ENCODE measurements around the gene BTBD2. TPM values are rescaled to one million over a fixed set of nuclear protein-coding genes. Genes with fewer than 3 reads are reported as not detected.

BTBD2 gene
- total RNA-seq, 1 donor from 2014 or later: 48.8 TPM

DNA sequence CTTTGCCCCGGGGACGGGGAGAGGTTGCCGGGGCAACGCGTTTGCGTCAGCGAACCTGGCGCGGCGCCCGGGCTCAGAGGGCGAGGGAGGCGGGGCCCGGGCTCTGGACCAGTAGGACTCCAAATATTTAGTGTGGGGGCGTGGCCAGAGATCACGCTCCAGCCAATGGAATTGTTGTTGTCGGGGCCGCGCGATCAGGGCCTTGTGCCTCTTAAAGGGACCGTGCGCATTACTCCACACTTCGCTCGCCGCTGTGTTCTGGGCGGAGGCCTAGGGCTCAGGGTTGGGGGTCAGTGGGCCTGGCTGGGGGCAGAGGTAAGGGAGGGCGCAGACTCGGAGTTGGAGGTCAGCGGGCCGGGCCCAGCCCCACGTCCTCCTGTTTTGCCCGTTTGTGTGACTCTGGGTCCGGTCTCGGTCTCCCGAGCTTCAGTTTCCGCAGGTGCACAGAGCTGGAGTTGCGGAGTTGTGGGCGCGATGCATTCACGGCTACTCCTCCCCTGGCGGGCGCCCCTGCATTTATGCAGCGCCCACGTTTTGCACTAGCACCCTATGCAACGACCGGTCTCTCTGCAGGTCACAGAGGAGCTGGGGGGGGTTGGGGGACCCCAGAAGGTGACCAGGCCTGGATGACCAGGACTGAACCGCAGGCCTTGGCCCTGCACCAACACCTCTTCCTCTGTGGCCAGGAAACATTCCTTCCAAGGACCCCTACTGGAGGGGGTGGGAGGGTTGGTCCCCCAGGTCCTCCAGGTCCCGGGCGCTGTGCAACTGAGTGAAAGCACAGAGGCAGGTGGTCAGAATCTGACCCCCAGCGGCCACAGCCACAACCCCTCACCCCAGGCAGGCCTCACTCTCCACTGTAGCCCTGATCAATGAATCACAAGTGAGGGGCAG lies 46.2 kb upstream of the BTBD2 start:
- Histone ChIP-seq H3K27ac (peak overlapping the region; percentile 93), H3K79me2 (ENCODE audit: low read depth) (no peaks in the 10 kb centered on the region)
- peak; percentile 100 for DNase-seq (ENCODE audit: low spot score)

GRCh38 chr19:2060884-2061494 lies 45.5 kb upstream of the BTBD2 start:
- Histone ChIP-seq H3F3A (ENCODE audit: low read depth) (peaks cover 44% of the 10 kb centered on the region), H3K27ac (peak overlapping the region; percentile 93), H3K79me2 (ENCODE audit: low read depth) (no peaks in the 10 kb centered on the region), H3K27me3 (no peaks in the 10 kb centered on the region), H3K4me2 (peak overlapping the region; percentile 85), H3K36me3 (no peaks in the 10 kb centered on the region), H3K4me1 (peaks cover 27% of the 10 kb centered on the region), H3K9me3 (ENCODE audit: low read depth) (no peaks in the 10 kb centered on the region), H4K20me1 (ENCODE audit: low read depth) (no peaks in the 10 kb centered on the region), H3K9ac (peak overlapping the region; percentile 59), H2AFZ (replicated peaks) (no peak overlapping the region), H3K4me3 (peak overlapping the region; percentile 78)
- peaks cover 6% of the 10 kb centered on the region for H3K27me3 Mint-ChIP-seq (ENCODE audit: insufficient read depth, low read depth)
- no peak for TF ChIP-seq EZH2 (IDR thresholded peaks at IDR 0.05)
- no peak for TF ChIP-seq EZH2phosphoT487 (IDR thresholded peaks at IDR 0.05)
- TF ChIP-seq, protein P1, sequence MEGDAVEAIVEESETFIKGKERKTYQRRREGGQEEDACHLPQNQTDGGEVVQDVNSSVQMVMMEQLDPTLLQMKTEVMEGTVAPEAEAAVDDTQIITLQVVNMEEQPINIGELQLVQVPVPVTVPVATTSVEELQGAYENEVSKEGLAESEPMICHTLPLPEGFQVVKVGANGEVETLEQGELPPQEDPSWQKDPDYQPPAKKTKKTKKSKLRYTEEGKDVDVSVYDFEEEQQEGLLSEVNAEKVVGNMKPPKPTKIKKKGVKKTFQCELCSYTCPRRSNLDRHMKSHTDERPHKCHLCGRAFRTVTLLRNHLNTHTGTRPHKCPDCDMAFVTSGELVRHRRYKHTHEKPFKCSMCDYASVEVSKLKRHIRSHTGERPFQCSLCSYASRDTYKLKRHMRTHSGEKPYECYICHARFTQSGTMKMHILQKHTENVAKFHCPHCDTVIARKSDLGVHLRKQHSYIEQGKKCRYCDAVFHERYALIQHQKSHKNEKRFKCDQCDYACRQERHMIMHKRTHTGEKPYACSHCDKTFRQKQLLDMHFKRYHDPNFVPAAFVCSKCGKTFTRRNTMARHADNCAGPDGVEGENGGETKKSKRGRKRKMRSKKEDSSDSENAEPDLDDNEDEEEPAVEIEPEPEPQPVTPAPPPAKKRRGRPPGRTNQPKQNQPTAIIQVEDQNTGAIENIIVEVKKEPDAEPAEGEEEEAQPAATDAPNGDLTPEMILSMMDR (IDR thresholded peaks at IDR 0.05): no peak
- H3K4me1 Mint-ChIP-seq: peaks cover 52% of the 10 kb centered on the region
- H3K36me3 Mint-ChIP-seq: no peaks in the 10 kb centered on the region
- no peaks in the 10 kb centered on the region for H3K9me3 Mint-ChIP-seq
- H3K27ac Mint-ChIP-seq: peak overlapping the region; percentile 99
- peak overlapping the region; percentile 88 for H3K4me3 Mint-ChIP-seq
- DNase-seq (ENCODE audit: low spot score): peak; percentile 92

More for the DNA sequence above, 46.2 kb upstream of the BTBD2 start:
- Histone ChIP-seq H3K4me1 (peaks cover 23% of the 10 kb centered on the region), H3F3A (ENCODE audit: low read depth) (peaks cover 44% of the 10 kb centered on the region), H3K4me2 (peak overlapping the region; percentile 85), H3K9me3 (ENCODE audit: low read depth) (no peaks in the 10 kb centered on the region), H3K9ac (peak overlapping the region; percentile 59), H3K27me3 (no peaks in the 10 kb centered on the region), H3K36me3 (no peaks in the 10 kb centered on the region), H2AFZ (replicated peaks) (no peak overlapping the region), H4K20me1 (ENCODE audit: low read depth) (no peaks in the 10 kb centered on the region), H3K4me3 (peak overlapping the region; percentile 78)
- Mint-ChIP-seq H3K4me1 (peaks cover 48% of the 10 kb centered on the region), H3K36me3 (no peaks in the 10 kb centered on the region), H3K4me3 (peak overlapping the region; percentile 90), H3K27me3 (ENCODE audit: insufficient read depth, low read depth) (peaks cover 6% of the 10 kb centered on the region), H3K27ac (peak overlapping the region; percentile 99), H3K9me3 (no peaks in the 10 kb centered on the region)
- TF ChIP-seq, protein P1 (IDR thresholded peaks at IDR 0.05): no peak

GRCh38 chr19:2059422-2060201 lies 44.1 kb upstream of the BTBD2 start:
- Histone ChIP-seq H3K27me3 (no peaks in the 10 kb centered on the region), H4K20me1 (ENCODE audit: low read depth) (no peaks in the 10 kb centered on the region), H3K36me3 (no peaks in the 10 kb centered on the region), H3K4me2 (peak overlapping the region; percentile 85), H3K9me3 (ENCODE audit: low read depth) (no peaks in the 10 kb centered on the region), H3K27ac (no peak overlapping the region), H3K79me2 (ENCODE audit: low read depth) (no peaks in the 10 kb centered on the region), H3K4me3 (peak overlapping the region; percentile 78), H2AFZ (replicated peaks) (no peak overlapping the region), H3K9ac (no peak overlapping the region), H3K4me1 (peaks cover 33% of the 10 kb centered on the region), H3F3A (ENCODE audit: low read depth) (peaks cover 44% of the 10 kb centered on the region)
- Mint-ChIP-seq H3K27ac (peak overlapping the region; percentile 99), H3K9me3 (no peaks in the 10 kb centered on the region), H3K4me3 (peak overlapping the region; percentile 88), H3K4me1 (peaks cover 53% of the 10 kb centered on the region), H3K36me3 (no peaks in the 10 kb centered on the region), H3K27me3 (ENCODE audit: insufficient read depth, low read depth) (peaks cover 10% of the 10 kb centered on the region)
- TF ChIP-seq EZH2 (IDR thresholded peaks at IDR 0.05): no peak
- TF ChIP-seq, protein P1 (IDR thresholded peaks at IDR 0.05): no peak
- no peak for TF ChIP-seq EZH2phosphoT487 (IDR thresholded peaks at IDR 0.05)
- peak; percentile 70 for DNase-seq (ENCODE audit: low spot score)
